OCI-LY3 (cell line): ENCODE results near the gene FAT3.

Source experiments
- H2AFZ ChIP-seq: fragments of 200-600, 300-600 bp; shearing (Covaris generic); 2 replicates; pipeline ENCODE4 v1.6.0; 2014; ENCODE audit warnings: antibody characterized with exemption, low read depth, low read length
- H3K27ac ChIP-seq: fragments of 200-600, 300-600 bp; sonication (generic); 2 replicates; pipeline ENCODE4 v1.5.1; 2014; ENCODE audit warnings: mild to moderate bottlenecking, low read length, moderate library complexity, mixed read lengths
- H3K27me3 ChIP-seq: fragments of 200-600, 300-600 bp; sonication (generic); 2 replicates; pipeline ENCODE4 v1.6.1; 2014; ENCODE audit warnings: low read depth, low read length, mixed read lengths
- H3K36me3 ChIP-seq: fragments of 200-600, 300-600 bp; sonication (generic); replicated peaks from 2 replicates; pipeline ENCODE3; 2014; ENCODE audit warnings: low read depth, low read length, mixed read lengths
- H3K4me1 ChIP-seq: fragments of 300-600, 200-600 bp; sonication (generic); 2 replicates; pipeline ENCODE4 v1.6.1; 2014; ENCODE audit warnings: low read length, mixed read lengths
- H3K4me2 ChIP-seq: fragments of 200-600, 300-600 bp; sonication (generic); 2 replicates; pipeline ENCODE4 v1.6.1; 2014; ENCODE audit warnings: low read length, mixed read lengths
- H3K4me3 ChIP-seq: fragments of 300-600, 200-600 bp; sonication (generic); 2 replicates; pipeline ENCODE4 v1.5.1; 2014; ENCODE audit warnings: antibody characterized with exemption, mild to moderate bottlenecking, low read length, moderate library complexity
- H3K79me2 ChIP-seq: fragments of 300-600, 200-600 bp; shearing (Covaris generic); 2 replicates; pipeline ENCODE4 v1.6.1; 2014; ENCODE audit warnings: mild to moderate bottlenecking, low read length, mixed read lengths
- H3K9ac ChIP-seq: fragments of 300-600, 200-600 bp; shearing (Covaris generic); 2 replicates; pipeline ENCODE4 v1.6.0; 2014; ENCODE audit warnings: mild to moderate bottlenecking, low read length, moderate library complexity
- H3K9me3 ChIP-seq: fragments of 200-600, 300-600 bp; shearing (Covaris generic); 2 replicates; pipeline ENCODE4 v1.6.1; 2014; ENCODE audit warnings: low read length, mixed read lengths; ENCODE audit not compliant: insufficient read depth
- H4K20me1 ChIP-seq: fragments of 200-600, 300-600 bp; sonication (generic); 2 replicates; pipeline ENCODE4 v1.6.1; 2016; ENCODE audit warnings: low read length, mixed read lengths; ENCODE audit not compliant: insufficient read depth
- CTCF ChIP-seq: fragments of 200-600, 300-600 bp; sonication (generic); IDR thresholded peaks from 2 replicates; pipeline ENCODE4 v1.5.1; 2014; ENCODE audit warnings: antibody characterized with exemption, low read length, low read depth
- EZH2phosphoT487 ChIP-seq: fragments of 200-600 bp; shearing (Covaris generic); IDR thresholded peaks from 2 replicates; pipeline ENCODE4 v1.6.1; 2018; ENCODE audit warnings: antibody characterized with exemption, mixed run types, low read depth

Gene FAT3

GRCh38 chr11:92267278-92267677, 42.7 kb downstream of the FAT3 start:
- no peak overlapping the region for H2AFZ ChIP-seq
- no peaks in the 10 kb centered on the region for H3K4me1 ChIP-seq
- H3K4me2 ChIP-seq: no peak overlapping the region
- H3K9ac ChIP-seq: no peak overlapping the region
- no peak overlapping the region for H3K4me3 ChIP-seq
- H4K20me1 ChIP-seq: no peaks in the 10 kb centered on the region
- TF ChIP-seq CTCF (no peak), EZH2phosphoT487 (no peak)
- H3K9me3 ChIP-seq: no peaks in the 10 kb centered on the region; the same call in 1 of the 2 replicates
- H3K79me2 ChIP-seq: no peaks in the 10 kb centered on the region
- H3K36me3 ChIP-seq: no peaks in the 10 kb centered on the region
- H3K27ac ChIP-seq: no peak overlapping the region
- no peaks in the 10 kb centered on the region for H3K27me3 ChIP-seq

GRCh38 chr11:92267968-92268367, 43.4 kb downstream of the FAT3 start:
- Histone ChIP-seq H4K20me1 (no peaks in the 10 kb centered on the region), H3K9ac (no peak overlapping the region), H3K79me2 (no peaks in the 10 kb centered on the region), H3K4me3 (no peak overlapping the region), H3K9me3 (no peaks in the 10 kb centered on the region; the same call in 1 of the 2 replicates), H3K4me1 (no peaks in the 10 kb centered on the region), H3K27me3 (no peaks in the 10 kb centered on the region), H2AFZ (no peak overlapping the region), H3K4me2 (no peak overlapping the region), H3K27ac (no peak overlapping the region), H3K36me3 (no peaks in the 10 kb centered on the region)
- TF ChIP-seq EZH2phosphoT487: no peak
- TF ChIP-seq CTCF: no peak

- Histone ChIP-seq H3K9me3 (no peaks in the 10 kb centered on the region; the same call in 1 of the 2 replicates), H3K27me3 (no peaks in the 10 kb centered on the region), H3K36me3 (no peaks in the 10 kb centered on the region), H3K4me2 (no peak overlapping the region), H3K9ac (no peak overlapping the region), H3K27ac (no peak overlapping the region), H3K79me2 (no peaks in the 10 kb centered on the region), H4K20me1 (no peaks in the 10 kb centered on the region), H3K4me1 (no peaks in the 10 kb centered on the region), H2AFZ (no peak overlapping the region), H3K4me3 (no peak overlapping the region)
- TF ChIP-seq CTCF (no peak), EZH2phosphoT487 (no peak)
Observed at GRCh38 chr11:92268546-92268945, 43.9 kb downstream of the FAT3 start.

GRCh38 chr11:92269021-92269420, 44.4 kb downstream of the FAT3 start:
- Histone ChIP-seq H3K36me3 (no peaks in the 10 kb centered on the region), H2AFZ (no peak overlapping the region), H3K79me2 (no peaks in the 10 kb centered on the region), H3K27ac (no peak overlapping the region), H4K20me1 (no peaks in the 10 kb centered on the region), H3K4me2 (no peak overlapping the region), H3K27me3 (no peaks in the 10 kb centered on the region), H3K9me3 (no peaks in the 10 kb centered on the region; the same call in 1 of the 2 replicates), H3K9ac (no peak overlapping the region), H3K4me1 (no peaks in the 10 kb centered on the region), H3K4me3 (no peak overlapping the region)
- TF ChIP-seq EZH2phosphoT487: no peak
- TF ChIP-seq CTCF: no peak
